HEK293T (cell line): ENCODE measurements around the gene DLX5.

Experiments
- CTCF ChIA-PET: fragments of 350-600 bp; formaldehyde crosslinking; extraction: SDS; loops from one replicate; lab custom pipeline; 2021; ENCODE audit warnings: antibody characterized with exemption, inconsistent platforms; lab: Yijun Ruan, JAX
- POLR2A ChIA-PET: fragments of 350-600 bp; formaldehyde crosslinking; extraction: SDS; loops from one replicate; lab custom pipeline; 2020; ENCODE audit warnings: antibody characterized with exemption, inconsistent platforms; lab: Yijun Ruan, JAX
- DNase-seq: peaks from one replicate; pipeline ENCODE4 v3.0.0; 2012; ENCODE audit warnings: mixed read lengths; ENCODE audit errors: extremely low spot score
- ARNT ChIP-seq: fragments of 450-650 bp; IDR thresholded peaks from 2 replicates; pipeline ENCODE4 v1.6.1; 2017; ENCODE audit warnings: mild to moderate bottlenecking
- BHLHE40 ChIP-seq: fragments of 450-650 bp; IDR thresholded peaks from 2 replicates; pipeline ENCODE4 v1.6.1; 2016; ENCODE audit warnings: mild to moderate bottlenecking, moderate library complexity, borderline replicate concordance
- CTBP1 ChIP-seq: fragments of 450-650 bp; IDR thresholded peaks from 2 replicates; pipeline ENCODE4 v1.6.1; 2016; ENCODE audit warnings: borderline replicate concordance
- ELF4 ChIP-seq: fragments of 450-650 bp; IDR thresholded peaks from 2 replicates; pipeline ENCODE4 v1.6.1; 2017; ENCODE audit warnings: antibody characterized with exemption
- FOXA1 ChIP-seq: fragments of 450-650 bp; IDR thresholded peaks from 2 replicates; pipeline ENCODE4 v1.6.1; 2016; ENCODE audit warnings: mild to moderate bottlenecking
- FOXK2 ChIP-seq: fragments of 450-650 bp; IDR thresholded peaks from 2 replicates; pipeline ENCODE4 v1.6.1; 2016; ENCODE audit warnings: mild to moderate bottlenecking
- FOXM1 ChIP-seq: fragments of 450-650 bp; IDR thresholded peaks from 2 replicates; pipeline ENCODE4 v1.6.1; 2017; ENCODE audit warnings: mild to moderate bottlenecking, borderline replicate concordance
- HDGF ChIP-seq: fragments of 450-650 bp; IDR thresholded peaks from 2 replicates; pipeline ENCODE4 v1.6.1; 2017; ENCODE audit warnings: antibody characterized with exemption, borderline replicate concordance
- L3MBTL2 ChIP-seq: fragments of 450-650 bp; conservative IDR thresholded peaks from 2 replicates; pipeline ENCODE4 v1.6.1; 2016; ENCODE audit warnings: mild to moderate bottlenecking
- LEF1 ChIP-seq: fragments of 450-650 bp; IDR thresholded peaks from 2 replicates; pipeline ENCODE4 v1.6.1; 2017; ENCODE audit warnings: mild to moderate bottlenecking, borderline replicate concordance
- NFRKB ChIP-seq: fragments of 450-650 bp; IDR thresholded peaks from 2 replicates; pipeline ENCODE4 v1.6.1; 2016; ENCODE audit warnings: mild to moderate bottlenecking, moderate library complexity
- SP1 ChIP-seq: fragments of 450-650 bp; IDR thresholded peaks from 2 replicates; pipeline ENCODE4 v1.6.1; 2017
- SUZ12 ChIP-seq: fragments of 450-650 bp; IDR thresholded peaks from 2 replicates; pipeline ENCODE4 v1.6.1; 2016; ENCODE audit warnings: mild to moderate bottlenecking
- TARDBP ChIP-seq: fragments of 450-650 bp; IDR thresholded peaks from 2 replicates; pipeline ENCODE4 v1.6.1; 2016
- ZNF384 ChIP-seq: fragments of 450-650 bp; IDR thresholded peaks from 2 replicates; pipeline ENCODE4 v1.6.1; 2016
- TF ChIP-seq, protein P1 (sequence below): fragments of 450-650 bp; IDR thresholded peaks from 2 replicates; pipeline ENCODE4 v1.6.1; 2016

The DLX5 gene

DNA sequence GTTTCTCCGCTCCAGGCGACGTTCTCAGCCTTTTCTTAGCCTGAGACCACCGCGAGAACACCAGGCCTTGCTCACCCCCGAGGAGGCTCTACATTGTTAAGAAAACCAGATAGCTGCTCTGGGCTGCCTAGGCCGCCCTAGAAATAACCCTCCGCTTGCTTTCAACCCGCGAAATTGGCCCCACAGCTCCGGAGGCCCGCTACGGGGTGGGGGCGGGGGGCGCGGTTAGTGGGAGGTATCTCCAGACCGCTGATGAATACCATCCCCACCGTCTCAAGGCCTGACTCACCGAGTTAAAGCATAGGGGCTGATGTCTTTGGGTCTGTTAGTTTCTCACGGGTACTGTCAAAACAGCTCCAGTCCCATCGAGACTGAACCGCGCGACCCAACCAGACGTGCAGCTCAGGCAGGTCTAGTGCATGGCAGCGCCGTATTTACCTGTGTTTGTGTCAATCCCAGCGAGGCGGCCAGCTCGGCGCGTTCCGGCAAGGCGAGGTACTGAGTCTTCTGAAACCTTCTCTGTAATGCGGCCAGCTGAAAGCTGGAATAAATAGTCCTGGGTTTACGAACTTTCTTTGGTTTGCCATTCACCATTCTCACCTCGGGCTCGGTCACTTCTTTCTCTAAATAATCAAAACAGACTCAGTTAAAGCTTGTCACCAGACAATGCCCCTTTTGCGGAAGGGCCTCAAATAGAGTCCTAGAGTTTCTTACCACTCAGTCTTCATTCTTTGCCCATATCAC is 2.7 kb downstream of the DLX5 start:
- CTCF ChIA-PET: no interaction called here
- no peak for DNase-seq

GRCh38 chr7:97020996-97021746 is 3.5 kb downstream of the DLX5 start:
- no peak for TF ChIP-seq NFRKB
- no peak for TF ChIP-seq CTBP1
- TF ChIP-seq SUZ12: no peak
- no peak for TF ChIP-seq TARDBP
- no peak for TF ChIP-seq FOXK2
- TF ChIP-seq, protein P1, sequence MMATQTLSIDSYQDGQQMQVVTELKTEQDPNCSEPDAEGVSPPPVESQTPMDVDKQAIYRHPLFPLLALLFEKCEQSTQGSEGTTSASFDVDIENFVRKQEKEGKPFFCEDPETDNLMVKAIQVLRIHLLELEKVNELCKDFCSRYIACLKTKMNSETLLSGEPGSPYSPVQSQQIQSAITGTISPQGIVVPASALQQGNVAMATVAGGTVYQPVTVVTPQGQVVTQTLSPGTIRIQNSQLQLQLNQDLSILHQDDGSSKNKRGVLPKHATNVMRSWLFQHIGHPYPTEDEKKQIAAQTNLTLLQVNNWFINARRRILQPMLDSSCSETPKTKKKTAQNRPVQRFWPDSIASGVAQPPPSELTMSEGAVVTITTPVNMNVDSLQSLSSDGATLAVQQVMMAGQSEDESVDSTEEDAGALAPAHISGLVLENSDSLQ: no peak
- no peak for TF ChIP-seq ELF4
- no peak for TF ChIP-seq LEF1
- no peak for TF ChIP-seq HDGF
- TF ChIP-seq SP1: no peak
- TF ChIP-seq ZNF384: no peak
- no peak for TF ChIP-seq BHLHE40
- no peak for TF ChIP-seq L3MBTL2
- no peak for TF ChIP-seq ARNT
- TF ChIP-seq FOXM1: no peak
- TF ChIP-seq FOXA1: no peak
- DNase-seq: no peak
- POLR2A ChIA-PET: interaction anchor here (0.9 kb wide), 1 partner anchor 15 kb away, joined by 3 read pairs; no protein-coding TSS in a partner anchor
- CTCF ChIA-PET: no interaction called here

More for the DNA sequence above, 2.7 kb downstream of the DLX5 start:
- POLR2A ChIA-PET: interaction anchor here (0.9 kb wide), 1 partner anchor 16 kb away, joined by 3 read pairs; no protein-coding TSS in a partner anchor
- TF ChIP-seq ZNF384 (no peak), ELF4 (no peak), NFRKB (no peak), L3MBTL2 (no peak), ARNT (no peak), BHLHE40 (no peak), SUZ12 (no peak), FOXA1 (no peak), TARDBP (no peak), SP1 (no peak), HDGF (no peak), FOXM1 (no peak), CTBP1 (no peak), LEF1 (no peak)

GRCh38 chr7:97020601-97020995 is 4.0 kb downstream of the DLX5 start:
- DNase-seq: no peak
- POLR2A ChIA-PET: no interaction called here
- no peak for TF ChIP-seq ELF4
- TF ChIP-seq BHLHE40: no peak
- CTCF ChIA-PET: no interaction called here

GRCh38 chr7:97019710-97020225 is 4.9 kb downstream of the DLX5 start:
- TF ChIP-seq ZNF384 (no peak), NFRKB (no peak), FOXM1 (no peak), L3MBTL2 (no peak), FOXK2 (no peak), SP1 (no peak), HDGF (no peak), BHLHE40 (no peak), FOXA1 (no peak), SUZ12 (no peak), LEF1 (no peak), ARNT (no peak), ELF4 (no peak)
- TF ChIP-seq, protein P1: no peak
- ChIA-PET CTCF (no interaction called here), POLR2A (no interaction called here)
- DNase-seq: no peak

GRCh38 chr7:97018791-97019531 is 5.7 kb downstream of the DLX5 start:
- TF ChIP-seq CTBP1: no peak
- TF ChIP-seq FOXM1: no peak
- TF ChIP-seq LEF1: no peak
- no peak for TF ChIP-seq NFRKB
- no peak for TF ChIP-seq BHLHE40
- TF ChIP-seq L3MBTL2: no peak
- no peak for TF ChIP-seq ARNT
- TF ChIP-seq TARDBP: no peak
- TF ChIP-seq ZNF384: no peak
- TF ChIP-seq SP1: no peak
- no peak for TF ChIP-seq ELF4
- TF ChIP-seq FOXK2: no peak
- no peak for TF ChIP-seq SUZ12
- TF ChIP-seq FOXA1: no peak
- DNase-seq: no peak
- ChIA-PET CTCF (no interaction called here), POLR2A (interaction anchor here (0.6 kb wide), 1 partner anchor 12 kb away, joined by 3 read pairs; no protein-coding TSS in a partner anchor)
